Hematopoietic multipotent progenitor cell treated with erythropoietin and hydrocortisone succinate and interleukin-3 and kit ligand, for 8 days (in vitro differentiated cells): Measurements from ENCODE around the gene PHF3.
"Not testable (repeated sequence)": the region's sequence is repeated elsewhere in the genome, so short reads cannot be mapped to it uniquely, and the experiment has no call there.

Experiments
- DNase-seq: peaks from one replicate; pipeline ENCODE4 v3.0.0-alpha.2; 2015

PHF3 gene

DNA sequence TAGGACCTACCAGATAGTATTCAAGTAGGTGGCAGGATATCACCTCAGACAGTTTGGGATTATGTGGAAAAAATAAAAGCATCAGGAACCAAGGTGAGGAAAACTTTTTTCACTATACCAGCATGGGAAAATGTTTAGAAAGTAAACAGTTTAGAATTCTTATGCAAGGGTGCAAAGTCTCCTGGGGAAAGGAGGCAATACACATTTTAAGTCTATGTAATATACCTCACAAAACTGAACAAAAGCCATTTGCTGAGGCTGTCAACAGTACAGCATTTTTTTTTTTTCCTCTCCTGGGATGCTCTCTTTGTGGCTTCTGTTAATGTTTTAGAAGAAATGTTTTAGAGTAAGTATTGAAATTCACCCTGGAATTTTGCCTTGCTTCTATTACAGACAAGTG lies 73.5 kb downstream of the PHF3 start:
- no peak for DNase-seq

DNA sequence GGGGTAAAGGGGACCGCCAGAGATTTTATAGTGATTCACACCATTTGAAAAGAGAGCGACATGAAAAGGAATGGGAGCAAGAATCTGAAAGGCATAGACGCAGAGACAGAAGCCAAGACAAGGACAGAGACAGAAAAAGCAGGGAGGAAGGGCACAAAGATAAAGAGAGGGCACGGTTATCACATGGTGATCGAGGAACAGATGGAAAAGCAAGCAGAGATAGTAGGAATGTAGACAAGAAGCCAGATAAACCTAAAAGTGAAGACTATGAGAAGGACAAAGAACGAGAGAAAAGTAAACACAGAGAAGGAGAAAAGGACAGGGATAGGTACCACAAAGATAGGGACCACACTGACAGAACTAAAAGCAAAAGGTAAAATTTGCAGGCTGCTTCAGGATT lies 77.7 kb downstream of the PHF3 start:
- DNase-seq: no peak

DNA sequence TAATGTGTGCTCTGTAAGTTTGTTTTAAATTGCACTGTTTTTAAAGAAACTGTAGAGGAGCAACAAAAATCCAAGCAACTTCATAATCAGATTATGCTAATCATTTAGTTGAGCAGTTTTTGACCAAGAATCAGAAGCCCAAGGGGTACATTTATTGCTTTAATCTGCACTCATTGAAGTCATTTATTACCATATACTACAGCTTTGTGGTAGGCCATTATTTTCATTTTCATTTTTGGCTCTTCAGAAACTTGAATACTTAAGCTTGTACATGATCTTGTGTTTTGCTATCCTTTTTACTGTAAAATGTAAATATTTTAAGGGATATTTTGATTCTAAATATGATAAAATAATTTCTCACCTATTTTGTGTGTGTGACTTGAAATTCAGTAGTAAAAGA lies 78.5 kb downstream of the PHF3 start:
- DNase-seq: no peak

DNA sequence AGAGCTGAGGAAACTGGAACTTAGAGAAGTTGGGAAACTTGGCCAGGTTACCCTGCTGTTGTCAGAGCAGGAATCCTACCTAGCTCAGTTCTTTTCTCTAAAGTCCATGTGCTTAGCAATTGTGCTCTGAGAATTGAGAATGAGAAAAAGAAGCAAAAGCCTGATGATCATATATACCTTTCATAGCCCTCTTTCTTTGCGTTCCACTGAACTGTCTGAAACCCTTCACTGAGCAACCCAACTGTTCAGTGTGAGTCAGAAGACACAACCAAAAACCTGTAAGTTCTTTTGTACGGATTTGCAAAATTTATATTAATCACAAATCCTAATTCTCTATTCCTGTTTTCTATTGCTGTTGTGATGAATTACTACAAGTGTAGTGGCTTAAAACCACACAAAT lies 80.6 kb downstream of the PHF3 start:
- DNase-seq: no peak

DNA sequence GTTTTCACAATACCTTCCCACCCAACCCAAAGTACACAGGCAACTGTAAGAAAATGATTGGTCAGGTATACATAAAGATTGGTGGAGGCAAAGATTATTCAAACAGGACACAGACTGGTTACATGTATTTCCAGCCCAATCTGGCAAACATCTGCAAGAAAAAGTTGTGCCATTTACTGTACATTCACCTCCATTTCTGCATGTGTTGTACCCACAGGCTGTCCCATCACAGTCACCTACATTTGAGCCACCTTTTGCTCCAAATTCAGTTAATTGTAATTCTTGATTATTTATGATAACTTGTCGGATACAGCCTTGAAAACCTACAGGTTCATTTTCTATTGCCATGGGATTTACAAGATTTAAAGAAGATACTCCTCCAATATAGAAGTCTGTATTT lies 85.6 kb downstream of the PHF3 start:
- DNase-seq: no peak

DNA sequence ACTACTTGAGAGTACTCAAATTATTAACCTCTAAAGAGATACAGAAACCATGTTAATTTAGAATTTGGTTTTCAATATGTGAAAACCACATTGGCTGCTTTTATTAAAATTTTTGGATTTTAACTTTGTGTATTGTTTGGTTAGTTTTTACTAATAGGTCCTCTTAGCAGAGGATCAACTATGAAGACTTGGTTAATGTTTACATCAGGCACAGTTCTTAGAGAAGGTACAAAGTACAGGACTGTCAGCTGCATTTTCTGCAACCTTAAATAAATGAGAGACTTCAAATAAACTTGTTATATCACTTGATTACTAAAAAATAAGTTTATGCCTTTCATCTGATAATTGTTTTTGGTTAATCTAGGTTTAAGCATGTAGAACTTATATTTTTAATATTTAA lies 89.1 kb downstream of the PHF3 start:
- no peak for DNase-seq

DNA sequence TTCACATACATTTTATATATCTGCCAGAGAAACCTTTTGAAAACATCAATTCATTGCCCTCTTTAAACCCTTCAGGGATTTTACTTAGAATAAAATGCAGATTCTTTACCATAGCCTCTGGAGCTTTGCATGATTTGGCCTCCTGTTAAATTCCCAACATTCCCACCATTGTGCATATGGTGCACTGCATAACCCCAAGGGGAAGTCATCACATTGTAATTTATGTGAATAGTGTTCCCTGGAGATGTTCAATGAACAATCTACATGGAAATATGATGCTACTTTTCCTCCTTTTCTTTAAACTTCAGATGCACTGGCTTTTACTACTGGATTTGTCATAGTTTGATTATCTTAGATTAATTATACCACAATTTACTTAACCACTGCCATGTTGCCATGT lies 94.7 kb downstream of the PHF3 start:
- no peak for DNase-seq

DNA sequence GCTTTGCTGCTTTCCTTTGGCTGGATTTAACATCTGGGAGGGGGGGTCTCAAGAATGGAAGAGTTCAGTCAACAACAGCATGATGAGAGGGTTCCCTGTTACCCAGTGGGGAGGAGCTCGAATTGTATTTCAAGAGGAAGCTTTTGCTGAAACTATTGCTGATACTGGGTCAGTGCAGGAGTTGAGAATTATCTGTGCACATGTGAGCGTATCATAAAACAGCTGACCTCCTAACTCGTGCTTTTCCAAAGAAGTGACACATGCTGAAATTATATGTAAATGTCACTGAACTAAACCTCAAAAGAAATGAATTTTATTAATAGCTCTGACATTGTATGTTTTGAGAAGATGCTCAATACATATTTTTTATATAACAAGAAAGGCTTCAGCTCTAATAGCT lies 96.3 kb downstream of the PHF3 start:
- DNase-seq: no peak

DNA sequence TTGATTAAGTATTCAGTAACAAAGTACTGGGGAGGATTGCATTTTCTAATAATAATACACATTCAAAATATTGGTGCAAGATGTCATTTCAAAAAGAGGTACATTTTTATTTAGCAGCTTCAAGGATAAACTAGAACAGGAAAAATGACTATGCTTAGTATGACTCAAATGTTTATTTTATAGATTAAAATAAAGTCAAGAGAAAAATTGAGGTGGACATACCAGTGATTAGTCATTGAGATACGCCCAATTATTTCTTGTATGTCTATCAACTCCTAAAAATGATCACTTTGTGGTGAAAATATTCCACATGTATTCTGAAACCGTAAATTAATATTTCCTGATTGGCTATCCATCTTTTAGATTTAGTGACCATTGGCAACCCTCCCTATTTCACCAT lies 96.7 kb downstream of the PHF3 start:
- no peak for DNase-seq

DNA sequence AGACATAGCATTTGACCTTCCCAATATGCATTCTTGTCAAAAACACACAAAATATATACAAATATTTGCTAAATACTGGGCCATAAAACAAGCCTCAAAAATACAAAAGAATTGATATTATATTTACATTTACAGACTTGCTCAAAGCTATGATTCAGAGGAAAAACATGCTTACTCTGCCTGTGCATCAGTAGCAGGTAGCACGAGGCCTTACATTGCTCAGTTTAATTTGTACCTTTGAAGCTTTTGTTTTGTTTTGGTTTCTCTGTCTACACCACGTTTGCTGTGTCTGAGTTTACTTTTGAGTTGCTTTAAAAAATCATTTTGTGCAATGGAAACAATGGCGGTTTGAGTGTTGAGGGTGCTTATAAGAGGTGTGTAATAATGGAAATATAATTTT lies 99.3 kb downstream of the PHF3 start:
- DNase-seq: no peak

DNA sequence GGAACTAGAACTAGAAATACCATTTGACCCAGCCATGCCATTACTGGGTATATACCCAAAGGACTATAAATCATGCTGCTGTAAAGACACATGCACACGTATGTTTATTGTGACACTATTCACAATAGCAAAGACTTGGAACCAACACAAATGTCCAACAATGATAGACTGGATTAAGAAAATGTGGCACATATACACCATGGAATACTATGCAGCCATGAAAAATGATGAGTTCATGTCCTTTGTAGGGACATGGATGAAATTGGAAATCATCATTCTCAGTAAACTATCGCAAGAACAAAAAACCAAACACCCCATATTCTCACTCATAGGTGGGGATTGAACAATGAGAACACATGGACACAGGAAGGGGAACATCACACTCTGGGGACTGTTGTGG lies 102.6 kb downstream of the PHF3 start:
- not testable (repeated sequence) for DNase-seq

DNA sequence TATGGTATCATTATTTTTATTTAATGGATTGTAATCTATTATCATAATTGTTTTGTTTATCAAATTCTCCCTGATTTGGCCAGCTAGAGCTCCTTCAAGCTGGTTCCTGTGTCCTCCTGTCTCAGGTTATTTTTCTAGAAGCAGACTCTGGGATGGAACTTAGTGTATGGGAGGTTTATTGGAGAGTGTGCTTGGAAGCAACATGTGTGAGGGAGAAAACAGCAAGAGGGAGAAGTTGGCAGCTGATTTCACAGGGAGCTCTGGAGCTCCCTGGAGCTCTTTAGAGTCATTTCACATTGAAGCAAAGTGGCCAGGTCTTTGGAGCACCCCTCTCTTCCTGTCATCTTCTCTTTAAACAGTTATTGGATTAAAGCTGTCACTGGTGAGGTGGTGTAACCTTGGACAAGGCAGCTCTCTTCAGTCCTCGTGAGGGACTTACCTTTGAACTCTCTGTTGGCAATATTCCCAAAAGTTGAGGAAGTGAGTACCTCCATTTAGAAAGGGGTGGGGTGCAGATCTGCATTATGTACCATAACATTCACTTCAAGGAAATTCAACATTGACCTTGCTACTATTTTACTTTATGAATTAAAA lies 103.6 kb downstream of the PHF3 start:
- no peak for DNase-seq

DNA sequence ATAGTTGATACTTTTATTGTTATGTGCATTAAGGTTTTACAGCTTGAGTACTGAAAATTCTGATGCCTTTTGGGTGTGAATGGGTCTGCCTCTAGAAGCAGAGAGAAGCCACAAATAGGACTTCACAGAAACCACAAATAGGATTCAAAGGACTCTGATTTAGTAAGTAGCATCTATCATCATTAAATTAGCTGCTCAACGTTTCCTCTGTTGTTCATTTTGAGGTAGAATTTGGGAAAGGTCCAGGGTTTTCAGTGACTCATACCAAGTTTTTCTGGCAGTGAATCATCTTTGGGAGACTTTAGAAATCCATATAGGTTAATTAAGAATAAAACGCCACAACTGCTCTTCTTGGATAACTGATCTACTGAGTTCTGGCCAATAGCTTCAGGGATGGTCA lies 105.1 kb downstream of the PHF3 start:
- DNase-seq: no peak

DNA sequence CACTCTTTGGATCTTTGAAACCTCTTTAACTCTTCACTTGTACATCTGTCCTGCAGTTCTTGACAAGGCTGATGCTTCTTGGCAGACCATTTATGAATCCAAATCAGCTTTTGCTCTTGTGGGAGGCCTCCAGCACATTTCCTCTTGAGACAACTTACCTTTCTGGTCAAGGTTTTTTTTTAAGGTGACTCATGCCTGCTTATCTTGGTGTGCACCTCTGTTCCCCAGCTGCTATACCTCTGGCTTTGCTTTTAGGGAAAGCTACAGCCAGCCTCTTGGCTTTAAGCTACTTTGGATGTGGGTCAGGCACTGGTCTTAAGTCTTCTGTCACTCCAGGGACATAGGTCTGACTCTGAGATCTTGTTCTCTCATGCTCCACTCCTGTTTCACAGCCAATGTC lies 106.5 kb downstream of the PHF3 start:
- no peak for DNase-seq

DNA sequence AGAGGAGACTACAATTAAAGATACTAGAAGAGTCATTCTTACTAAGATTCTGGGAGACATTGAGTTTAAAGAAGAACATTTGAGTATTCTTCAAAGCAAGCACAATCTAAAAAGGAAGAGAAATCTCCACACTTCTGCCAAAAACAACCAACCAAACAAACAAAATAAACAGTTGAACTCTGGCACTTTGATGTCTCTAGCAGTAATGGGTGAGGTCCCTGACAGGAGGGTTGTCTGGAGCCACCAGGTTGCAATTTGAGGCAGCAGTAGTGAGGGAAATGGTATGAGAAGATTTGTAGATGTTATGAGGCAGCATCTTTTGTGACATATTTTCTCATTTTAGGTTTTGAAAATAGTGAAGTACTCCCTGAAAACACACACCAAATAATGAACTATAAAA lies 108.1 kb downstream of the PHF3 start:
- DNase-seq: no peak

DNA sequence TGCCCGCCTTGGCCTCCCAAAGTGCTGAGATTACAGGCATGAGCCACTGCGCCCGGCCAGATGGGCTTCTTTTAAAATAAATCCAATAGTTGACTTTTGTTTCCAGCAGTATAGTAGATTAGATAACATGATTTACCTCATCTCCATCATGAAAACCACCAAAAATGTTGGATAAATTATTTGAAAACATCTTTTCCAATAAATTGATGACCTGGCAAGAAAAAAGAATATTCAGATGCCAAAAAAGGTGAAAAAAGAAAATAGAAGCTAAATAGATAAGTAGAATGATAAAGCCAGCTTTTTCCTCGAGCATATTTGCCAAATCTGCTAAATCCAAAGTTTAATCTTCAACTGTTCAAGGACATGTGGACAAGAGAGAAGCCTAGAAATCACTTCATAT lies 109.2 kb downstream of the PHF3 start:
- no peak for DNase-seq

DNA sequence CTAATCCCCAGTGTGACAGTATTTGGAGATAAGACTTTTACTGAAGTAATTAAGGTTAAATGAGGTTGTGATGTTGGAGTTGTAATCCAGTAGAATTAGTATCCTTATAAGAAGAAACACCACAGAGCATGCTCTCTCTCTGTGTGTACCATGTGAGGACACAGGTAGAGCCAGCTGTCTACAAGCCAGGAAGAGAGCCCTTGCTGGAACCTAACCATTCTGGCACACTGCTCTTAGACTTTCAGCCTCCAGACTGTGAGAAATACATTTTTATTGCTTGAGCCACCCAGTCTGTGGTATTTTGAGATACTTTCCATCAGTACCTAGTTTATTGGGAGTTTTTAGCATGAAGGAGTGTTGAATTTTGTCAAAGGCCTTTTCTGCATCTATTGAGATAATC lies 110.2 kb downstream of the PHF3 start:
- DNase-seq: no peak

DNA sequence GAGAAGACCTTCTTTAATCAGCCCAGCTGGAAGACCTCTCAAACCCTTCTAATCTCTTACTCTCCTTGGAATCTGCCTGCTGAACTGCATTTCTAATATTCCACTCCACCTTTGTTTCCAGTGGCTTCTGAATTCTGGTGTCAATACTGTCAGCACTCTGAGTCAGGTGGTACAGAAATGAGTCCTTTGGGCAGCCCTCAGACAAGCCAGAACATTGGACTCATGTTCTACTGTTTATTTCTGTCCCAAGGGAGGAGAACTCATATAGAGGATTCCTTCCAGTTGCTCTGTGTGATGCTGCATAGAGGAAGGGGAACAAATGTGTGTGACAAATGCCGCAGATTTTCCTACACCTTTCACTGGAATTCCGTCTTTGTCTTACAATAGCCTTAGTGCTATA lies 114.8 kb downstream of the PHF3 start:
- DNase-seq: no peak

DNA sequence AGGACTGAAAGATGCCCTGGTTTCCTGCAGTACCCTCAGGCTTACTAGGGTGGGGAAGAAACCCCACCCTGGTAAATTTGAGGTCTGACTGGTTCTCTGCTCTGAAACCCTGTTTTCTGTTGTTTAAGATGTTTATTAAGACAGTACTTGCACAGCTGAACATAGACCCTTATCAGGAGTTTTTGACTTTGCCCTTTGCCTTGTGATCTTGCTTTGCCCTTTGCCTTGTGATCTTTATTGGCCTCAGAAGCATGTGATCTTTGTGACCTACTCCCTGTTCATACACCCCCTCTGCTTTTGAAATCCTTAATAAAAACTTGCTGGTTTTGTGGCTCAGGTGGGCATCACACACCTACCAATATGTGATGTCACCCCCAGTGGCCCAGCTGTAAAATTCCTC lies 121.7 kb downstream of the PHF3 start:
- DNase-seq: not testable (repeated sequence)

DNA sequence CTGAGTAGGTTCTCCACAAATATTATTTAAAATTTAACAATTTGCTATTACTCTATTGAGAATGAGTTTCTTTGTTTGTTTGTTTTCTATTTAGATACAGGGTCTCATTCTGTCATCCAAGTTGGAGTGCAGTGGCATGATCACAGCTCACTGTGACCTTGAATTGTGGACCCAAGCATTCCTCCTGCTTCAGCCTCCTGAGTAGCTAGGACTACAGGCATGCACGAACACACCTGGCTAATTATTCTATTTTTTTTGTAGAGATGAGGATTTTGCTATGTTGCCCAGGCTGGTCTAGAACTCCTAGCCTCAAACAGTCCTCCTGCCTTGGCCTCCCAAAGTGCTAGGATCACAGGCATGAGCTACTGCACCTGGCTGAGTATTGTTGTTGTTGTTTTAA lies 122.2 kb downstream of the PHF3 start:
- DNase-seq: no peak

DNA sequence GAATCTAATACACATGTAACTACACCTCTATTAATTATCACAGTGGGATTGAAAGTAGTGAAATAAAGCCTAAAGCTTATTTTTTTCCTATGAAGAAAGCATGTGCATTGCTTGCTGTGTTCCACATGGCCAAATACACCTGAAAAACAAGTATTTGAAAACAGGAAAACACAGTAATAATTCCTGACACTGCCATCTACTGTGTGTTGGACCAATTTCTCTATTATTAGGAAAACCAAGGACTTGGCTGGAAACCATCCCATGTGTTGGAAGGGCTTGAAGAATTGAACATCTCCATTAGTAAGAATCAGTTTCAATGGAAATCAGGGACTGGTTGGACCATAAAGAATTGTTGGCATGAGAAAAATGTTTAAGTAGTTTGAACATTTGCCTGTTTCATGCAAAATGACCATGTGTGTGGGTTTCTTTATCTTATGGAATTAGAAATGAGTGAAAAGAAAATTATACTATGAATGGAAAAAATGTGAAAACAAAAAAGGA lies 124.1 kb downstream of the PHF3 start:
- DNase-seq: no peak

DNA sequence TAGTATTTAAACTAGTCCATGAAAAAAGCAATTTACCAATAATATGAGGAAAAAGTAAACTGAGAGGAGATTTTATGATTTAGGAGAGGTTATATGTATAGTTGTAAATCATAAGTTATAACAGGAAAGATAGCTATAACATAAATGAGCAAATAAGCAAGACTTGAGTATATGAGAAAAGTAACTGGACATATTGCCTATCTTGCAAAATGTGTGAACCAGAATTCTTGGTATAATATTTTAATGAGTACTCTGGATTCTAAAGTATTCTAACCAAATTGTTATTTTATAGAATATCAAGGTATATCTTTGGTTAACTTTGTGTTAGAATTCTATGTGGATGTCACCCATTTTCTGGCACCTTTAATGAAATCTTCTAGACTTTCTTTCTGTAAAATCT lies 124.6 kb downstream of the PHF3 start:
- DNase-seq: no peak

DNA sequence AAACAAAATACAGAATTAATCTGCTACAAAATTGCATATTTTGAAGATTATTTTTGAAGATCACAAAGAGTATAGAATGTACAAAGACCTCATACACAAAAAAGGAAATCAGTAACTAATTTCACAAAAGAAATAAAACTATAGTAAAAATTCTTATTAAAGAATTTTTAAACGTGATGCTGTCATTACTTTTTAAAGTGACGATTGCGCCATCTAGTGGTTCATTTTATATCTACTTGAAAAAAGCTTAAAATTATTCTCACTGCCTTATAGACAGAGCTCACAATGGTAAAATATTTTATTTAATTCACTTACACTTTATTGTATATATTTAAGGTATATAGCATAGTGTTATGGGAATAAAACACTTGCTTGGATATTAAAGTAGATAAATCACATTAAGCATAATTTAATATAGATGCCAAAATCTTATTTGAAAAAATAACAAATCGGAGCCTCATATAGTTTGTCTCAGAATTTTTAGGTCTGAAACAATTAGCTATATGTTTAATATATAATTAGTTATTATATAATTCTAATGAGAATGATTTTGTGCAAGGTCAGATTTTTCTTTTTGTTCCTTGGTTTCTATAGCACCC lies 128.8 kb downstream of the PHF3 start:
- DNase-seq: peak; percentile 70
